Effector CD8-positive, alpha-beta T cell (primary cell): ENCODE measurements around the gene IGSF9.

ENCODE experiments used
- DNase-seq: peaks from one replicate; lab custom pipeline; 2025; lab: John Stamatoyannopoulos, UW

IGSF9 gene

GRCh38 chr1:159974350-159974965, 29.0 kb upstream of the IGSF9 start:
- no peak for DNase-seq

DNA sequence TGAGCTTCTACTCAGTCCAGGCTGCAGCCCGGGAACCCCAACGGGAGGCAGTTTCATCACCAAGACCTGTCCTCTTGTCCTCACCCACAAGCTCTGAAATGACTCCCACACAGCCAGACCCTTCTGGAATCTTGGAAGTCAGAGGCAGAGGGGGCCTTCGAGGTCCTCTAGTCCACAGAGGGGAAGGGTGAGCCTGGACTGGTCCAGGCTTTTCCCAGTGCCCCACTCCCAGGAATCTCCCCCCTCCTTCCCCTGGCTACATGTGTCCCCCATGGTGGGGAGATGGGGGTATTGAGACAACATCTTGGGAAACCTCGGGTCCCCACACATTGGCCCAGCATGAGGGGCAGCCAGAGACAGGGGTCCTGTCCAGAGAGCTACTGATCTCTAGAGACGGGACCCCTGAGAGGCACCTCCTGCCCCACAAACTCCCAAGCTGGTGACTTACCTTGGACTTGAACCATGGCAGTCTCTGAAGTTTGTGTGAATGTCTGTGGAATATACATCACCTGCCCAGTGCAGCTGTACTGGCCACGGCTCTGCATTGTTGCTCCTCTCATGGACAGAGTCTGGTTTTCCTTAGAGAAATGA, 28.0 kb upstream of the IGSF9 start:
- DNase-seq = no peak

DNA sequence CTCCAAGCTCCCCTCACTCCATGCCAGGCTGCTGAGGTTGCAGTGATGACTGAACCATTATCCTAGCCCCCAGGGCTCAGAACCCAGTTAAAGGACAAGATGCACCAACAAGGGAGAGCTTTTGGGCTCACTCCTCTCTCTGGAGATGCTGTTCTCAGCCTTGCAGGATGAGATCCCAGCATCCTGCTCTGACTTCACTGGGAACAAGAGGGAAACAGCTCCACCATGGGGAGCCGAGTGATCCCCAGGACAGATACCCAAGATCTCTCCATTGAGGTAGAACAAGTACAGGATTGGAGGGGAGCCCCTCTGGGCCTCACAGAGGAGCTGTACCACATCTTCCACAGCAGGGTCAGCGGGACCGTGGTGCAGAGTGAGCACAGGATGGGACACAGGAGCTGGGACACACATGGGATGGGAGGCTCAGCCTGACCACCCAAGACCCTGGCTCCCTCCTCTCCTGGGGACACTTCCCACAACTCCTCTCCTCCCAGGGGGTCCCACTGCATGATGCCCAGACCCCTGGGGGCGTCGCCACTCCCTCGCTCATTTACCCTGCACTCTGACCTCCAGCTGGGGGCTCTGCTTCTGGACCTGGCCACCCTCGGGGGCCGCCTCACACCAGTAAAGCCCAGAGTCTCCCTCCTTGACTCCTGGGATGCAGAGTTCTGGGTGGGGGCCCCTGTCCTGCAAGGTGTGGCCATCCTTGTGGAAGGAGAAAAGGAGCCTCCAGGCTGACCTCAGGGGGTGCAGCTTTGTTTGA, 27.2 kb upstream of the IGSF9 start:
- DNase-seq = no peak

GRCh38 chr1:159970932-159971342, 25.5 kb upstream of the IGSF9 start:
- no peak for DNase-seq

GRCh38 chr1:159968901-159969300, 23.5 kb upstream of the IGSF9 start:
- DNase-seq = no peak

DNA sequence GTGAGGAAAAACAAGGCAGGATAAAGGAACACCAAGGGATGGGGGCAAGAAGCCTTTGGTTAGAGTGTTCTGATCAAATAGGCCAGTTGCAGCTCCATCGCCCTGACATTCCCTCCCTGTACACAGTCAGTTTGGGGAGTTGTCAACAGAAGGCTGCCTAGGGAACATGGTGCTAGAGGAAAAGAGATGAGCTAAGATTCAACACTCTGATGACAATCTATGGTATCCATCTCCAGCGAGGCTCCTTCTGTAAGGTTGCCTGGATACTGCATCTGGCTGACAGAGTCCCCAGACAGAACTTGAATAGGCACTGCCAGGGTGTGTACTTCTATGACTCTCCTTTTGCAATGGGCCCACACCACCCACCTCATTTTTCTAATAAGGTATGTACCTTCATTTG, 19.9 kb upstream of the IGSF9 start:
- DNase-seq = no peak

DNA sequence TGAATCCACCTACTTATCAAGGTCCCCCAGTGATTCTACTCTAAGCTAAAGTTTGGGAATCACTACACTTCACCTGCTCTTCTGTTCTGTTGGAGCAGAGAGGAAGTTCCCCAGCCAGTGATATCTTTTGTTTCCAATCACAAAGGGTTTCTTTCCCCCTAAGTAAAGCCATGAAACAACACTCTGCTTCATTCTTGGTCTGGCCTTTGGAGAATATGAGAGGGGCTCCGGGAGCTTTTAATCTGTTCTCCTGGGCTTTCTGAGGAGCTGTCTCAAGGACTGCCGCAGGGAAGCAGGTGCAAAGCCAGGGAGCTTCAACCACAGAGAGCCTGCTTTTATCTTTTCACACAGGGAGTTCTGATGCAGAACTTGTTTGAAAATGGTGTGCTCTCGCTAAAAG, 18.7 kb upstream of the IGSF9 start:
- no peak for DNase-seq

GRCh38 chr1:159962176-159962575, 16.8 kb upstream of the IGSF9 start:
- DNase-seq = no peak

DNA sequence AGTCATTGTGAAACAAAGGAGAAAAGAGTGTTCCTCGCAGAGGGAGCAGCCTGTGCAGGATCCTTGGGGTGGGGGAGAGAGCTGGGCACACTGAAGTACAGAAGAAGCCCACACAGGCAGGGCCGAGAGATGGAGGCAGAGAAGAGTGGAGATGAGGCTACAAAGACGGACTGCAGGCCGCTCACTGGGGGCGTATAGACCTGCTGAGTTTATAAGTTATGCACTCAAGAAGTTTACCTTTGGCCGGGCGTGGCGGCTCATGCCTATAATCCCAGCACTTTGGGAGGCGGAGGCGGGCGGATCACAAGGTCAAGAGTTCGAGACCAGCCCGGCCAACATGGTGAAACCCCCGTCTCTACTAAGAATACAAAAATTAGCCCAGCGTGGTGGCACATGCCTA, 16.2 kb upstream of the IGSF9 start:
- DNase-seq = no peak

DNA sequence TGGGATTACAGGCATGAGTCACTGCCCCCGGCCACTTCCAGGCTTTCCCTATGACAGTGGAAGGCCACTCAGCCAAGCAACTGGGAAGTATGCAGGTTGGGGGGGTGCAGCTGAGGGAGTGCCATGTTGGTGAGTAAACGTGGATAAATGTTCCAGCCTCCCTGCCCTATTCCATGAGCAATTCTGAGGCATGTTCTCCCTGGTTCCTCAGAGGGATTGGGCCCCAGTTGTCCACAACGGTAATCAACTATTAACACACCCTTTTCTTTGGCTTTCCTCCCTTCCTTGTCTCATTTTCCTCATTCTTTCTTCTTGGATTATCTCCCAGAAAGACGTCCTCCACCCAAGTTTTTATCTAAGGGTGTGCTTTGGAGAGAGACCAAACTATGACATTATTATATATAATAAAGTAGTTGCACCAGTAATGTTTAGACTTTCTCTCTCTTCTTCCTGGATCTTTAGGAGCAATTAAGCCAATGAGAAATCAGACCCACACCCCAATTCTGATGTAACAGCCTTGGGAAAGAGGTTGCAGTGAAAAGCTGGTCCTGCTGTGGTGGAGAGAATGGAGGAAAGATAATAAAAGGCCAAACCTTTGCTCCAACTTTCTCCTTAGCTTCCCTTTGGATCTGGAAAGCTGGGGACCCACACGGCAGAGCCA, 15.4 kb upstream of the IGSF9 start:
- no peak for DNase-seq

DNA sequence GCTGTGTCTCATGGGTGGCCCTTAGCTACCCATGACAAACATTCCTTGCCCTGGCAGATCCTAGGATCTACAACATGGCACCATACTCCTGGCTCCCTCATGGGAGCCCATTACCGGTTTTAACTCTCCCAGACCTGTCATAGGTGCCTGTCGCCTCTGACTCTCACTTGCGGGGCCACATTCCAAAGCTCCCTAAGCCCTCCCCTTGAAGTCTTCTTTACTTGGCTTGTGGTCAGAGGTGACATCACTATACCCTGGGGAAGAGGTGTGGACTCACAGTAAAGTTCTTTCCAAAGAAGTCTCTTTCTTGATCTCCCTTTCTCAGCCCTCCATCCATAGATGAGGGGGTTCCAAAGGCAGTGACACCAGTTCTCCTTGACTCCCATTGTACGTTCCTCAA, 14.0 kb upstream of the IGSF9 start:
- no peak for DNase-seq

DNA sequence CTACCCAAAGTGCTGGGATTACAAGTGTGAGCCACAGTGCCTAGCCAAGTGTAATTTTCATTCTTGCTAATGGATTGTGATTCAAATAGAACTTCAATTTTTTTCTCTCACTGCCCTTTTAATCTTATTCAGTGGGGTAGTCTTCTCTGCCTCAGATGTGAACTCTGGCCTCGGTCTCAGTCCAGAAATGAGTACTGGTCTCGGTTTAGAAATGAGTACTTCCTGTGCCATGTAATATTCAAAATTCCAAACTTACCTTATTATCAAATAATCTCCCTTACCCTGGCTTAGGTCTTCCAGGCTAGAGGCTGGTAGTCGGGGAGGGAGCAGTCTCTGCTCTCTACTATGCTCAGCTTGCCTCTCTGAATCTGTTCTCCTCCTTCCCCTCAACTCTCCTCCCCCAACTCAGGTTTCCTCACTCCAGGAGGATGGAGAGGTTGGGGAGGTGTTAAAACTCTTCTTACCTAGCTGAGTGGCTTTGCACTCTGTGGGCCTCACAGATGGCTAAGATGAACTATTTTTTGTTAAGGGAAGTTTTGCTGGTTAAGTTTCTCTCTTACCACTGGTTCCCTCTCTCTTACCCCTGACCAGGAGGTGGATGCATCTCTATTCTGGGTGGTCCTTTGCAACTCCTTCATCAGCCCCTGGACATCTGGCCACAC, 13.4 kb upstream of the IGSF9 start:
- DNase-seq = no peak

DNA sequence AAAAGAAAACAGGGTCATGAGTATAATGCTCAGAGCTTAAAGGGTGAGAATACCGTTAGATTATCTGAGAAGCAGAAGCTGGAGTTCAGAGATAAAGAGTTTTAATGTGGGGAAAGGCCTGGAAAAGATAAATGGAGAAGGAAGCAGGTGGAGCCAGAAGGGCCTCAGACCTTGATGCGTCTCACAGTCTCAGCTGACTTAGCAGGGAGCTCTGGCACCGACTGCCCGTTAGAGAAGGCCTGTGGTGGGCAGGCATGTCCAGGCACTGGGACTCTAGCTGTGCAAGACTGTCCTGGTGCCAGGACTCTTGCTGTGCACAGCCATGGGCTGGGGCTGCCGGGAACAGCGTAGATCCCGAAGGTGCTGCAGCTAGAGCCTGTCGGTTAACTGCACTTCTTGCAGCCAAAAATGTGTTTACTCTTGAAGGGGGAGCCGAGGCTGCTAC, 12.4 kb upstream of the IGSF9 start:
- no peak for DNase-seq

GRCh38 chr1:159955456-159955855, 10.0 kb upstream of the IGSF9 start:
- no peak for DNase-seq

DNA sequence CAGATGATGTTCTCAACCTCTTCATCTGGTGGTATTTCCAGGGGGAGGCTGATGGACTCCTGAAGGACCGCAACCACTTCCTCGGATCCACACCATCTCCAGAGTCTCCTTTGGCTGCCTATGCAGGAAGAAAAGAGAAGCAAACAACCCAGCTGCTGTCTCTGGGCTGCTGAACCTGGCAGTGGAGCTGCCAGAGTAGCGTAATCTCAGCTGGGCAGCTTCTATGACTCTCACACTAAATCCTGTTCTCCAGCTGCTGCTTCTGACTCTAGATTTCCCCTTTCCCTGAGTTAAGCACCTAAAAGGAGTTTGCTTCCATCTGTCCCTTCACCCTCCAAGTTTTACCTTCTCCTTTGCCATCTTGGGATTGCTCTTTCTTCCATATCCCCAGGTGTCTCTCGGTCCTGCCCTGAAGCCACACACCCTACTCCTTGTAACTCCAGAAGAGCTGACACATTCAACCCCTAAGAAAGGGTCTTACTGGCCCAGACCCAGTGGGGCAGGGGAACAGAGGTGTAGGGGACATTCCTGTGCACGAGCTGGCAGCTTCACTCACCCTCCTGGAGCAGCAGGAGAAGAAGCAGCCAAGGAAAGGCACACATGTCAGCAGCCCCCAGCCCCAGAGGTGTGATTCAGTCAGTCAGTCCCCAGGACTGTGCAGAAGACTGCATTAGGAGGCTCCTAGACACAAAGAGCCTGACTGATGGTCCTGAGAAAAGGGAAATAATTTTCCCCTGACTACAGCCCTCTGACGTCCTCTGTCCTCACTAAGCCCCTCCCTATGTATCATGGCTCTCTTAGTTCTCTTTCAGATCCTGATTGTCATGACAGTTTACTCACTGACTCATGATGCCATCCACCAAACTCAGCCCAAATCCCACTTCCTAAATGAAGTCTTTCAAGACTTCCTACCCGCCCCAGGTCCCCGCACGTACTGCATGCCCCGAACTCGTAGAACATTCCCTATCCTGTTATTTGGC, 8.4 kb upstream of the IGSF9 start, which contains the start of gene SLAMF9:
SLAMF9 (minus strand) TSS at position 702 of the 980 bp plus-strand sequence; CDS start at position 602, 100 bp downstream.
- DNase-seq = no peak

DNA sequence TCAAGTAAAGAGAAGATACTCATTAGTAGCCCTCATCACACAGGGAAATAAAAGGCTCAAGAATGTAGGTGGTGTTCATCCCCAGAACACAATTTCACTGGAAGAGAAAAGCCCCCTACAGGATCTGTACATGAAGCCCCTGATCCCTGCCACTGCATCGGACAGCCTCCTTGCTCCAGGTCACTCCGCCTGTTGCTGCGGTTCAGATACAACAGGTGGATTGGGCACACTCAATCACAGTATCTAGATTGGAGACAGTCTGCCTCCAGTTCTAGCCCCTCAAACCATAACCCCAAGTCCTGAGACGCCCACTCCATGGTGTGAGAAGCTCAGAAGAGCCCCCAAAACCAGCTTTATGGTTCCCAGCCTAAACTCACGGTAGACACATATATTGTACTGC, 7.5 kb upstream of the IGSF9 start:
- DNase-seq = no peak

- no peak for DNase-seq
These were observed 6.1 kb upstream of the IGSF9 start for GRCh38 chr1:159951551-159951950.

- DNase-seq = no peak
These were observed 5.6 kb upstream of the IGSF9 start for GRCh38 chr1:159951016-159951415.

DNA sequence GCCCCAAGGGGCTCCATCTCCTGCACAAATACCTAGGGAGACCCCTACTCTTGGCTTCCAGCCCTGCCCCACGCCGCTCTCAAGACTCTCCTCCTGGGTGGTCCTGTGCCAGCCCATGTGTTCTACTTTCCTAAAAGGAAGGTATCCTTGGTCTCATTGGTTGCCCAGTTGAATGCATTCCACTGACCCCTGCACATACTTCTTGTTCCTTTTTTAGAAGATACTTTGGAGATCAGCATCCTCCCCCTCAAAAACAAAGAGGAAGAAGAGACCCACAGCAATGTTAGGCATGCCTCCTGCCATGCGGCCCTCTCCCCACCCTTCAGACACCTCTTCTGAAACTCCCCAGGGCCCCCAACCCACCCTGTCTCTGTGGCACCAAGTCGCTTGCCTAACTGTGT, 4.6 kb upstream of the IGSF9 start:
- DNase-seq = no peak

DNA sequence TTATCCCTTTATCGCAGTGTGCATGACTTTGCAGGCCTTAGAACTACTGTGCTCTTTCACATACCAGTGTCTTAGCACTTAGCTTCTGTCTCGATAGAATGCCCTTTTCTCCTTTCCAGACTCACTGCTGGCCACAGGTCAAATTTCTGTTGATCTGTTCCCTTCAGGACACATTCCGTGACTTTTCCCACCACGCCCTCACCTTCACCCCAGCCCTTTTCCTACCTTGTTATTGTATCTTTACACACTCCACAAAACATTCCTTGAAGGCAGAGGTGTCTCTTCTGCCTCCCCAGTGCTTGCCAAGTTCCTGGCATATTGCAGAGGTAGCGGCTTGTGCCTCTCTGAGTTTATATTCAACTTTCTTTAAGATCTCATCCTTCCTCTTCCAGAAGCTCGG, 3.7 kb upstream of the IGSF9 start:
- DNase-seq = no peak

- no peak for DNase-seq
These were observed 2.5 kb upstream of the IGSF9 start for GRCh38 chr1:159947942-159948341.
